AG09319 (cell line): Measurements from ENCODE around the gene DNAJC5.

Source experiments
- DNase-seq: peaks from one replicate; pipeline ENCODE4 v3.0.0-alpha.2; 2010; ENCODE audit warnings: low read depth; ENCODE audit errors: extremely low read depth
- TF ChIP-seq, protein P1 (sequence below): IDR thresholded peaks from 2 replicates; pipeline ENCODE4 v1.5.1; 2011; ENCODE audit warnings: low read depth, mild to moderate bottlenecking, inconsistent platforms, low read length, moderate library complexity

DNAJC5 gene

DNA sequence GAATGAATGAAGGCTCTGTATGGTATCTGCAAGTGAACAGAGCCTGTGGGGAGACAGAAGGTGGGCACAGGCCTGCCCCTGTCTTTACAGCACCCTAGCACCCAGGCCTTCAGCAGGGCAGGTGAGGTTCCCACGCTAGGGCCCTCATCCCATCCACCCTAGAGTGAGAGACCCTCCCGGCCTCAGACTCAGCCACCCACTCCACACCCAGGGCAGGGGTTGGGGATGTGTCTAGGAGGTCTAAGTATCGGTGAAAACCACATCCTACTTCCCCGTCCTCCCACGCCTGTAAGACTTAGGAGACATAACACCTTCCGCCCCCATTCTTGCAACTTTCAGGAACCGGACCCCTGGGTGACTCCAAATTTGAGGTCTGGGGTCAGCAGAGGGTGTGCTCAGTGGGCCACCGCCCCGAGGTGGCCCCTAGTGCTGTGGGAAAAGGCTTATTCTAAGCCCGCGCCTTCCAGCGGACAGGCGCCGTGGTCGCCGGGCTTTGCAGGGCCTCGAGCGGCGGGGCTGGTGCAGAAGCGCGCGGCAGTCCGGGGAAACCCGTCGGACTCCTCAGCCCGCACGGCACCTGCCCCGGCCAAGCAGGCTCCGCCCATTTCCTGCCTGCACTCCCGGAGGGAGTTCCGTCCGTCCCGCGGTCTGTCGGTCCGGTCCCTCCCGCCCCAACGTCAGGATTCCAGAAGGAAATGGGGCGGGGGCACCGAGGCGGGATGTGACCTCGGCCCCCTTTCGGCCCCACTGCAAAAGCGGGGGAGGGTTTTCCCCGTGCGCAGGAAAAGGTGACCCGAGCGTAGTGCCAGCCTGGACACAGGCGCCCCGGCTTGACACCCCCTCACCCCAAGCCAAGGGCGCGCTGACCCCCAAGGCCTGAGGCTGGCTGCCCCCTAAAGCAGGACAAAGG, 83.6 kb downstream of the DNAJC5 start:
- no peak for DNase-seq
- TF ChIP-seq, protein P1, sequence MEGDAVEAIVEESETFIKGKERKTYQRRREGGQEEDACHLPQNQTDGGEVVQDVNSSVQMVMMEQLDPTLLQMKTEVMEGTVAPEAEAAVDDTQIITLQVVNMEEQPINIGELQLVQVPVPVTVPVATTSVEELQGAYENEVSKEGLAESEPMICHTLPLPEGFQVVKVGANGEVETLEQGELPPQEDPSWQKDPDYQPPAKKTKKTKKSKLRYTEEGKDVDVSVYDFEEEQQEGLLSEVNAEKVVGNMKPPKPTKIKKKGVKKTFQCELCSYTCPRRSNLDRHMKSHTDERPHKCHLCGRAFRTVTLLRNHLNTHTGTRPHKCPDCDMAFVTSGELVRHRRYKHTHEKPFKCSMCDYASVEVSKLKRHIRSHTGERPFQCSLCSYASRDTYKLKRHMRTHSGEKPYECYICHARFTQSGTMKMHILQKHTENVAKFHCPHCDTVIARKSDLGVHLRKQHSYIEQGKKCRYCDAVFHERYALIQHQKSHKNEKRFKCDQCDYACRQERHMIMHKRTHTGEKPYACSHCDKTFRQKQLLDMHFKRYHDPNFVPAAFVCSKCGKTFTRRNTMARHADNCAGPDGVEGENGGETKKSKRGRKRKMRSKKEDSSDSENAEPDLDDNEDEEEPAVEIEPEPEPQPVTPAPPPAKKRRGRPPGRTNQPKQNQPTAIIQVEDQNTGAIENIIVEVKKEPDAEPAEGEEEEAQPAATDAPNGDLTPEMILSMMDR = no peak

GRCh38 chr20:63979229-63979556, 84.3 kb downstream of the DNAJC5 start:
- DNase-seq = no peak
- TF ChIP-seq, protein P1 = no peak

DNA sequence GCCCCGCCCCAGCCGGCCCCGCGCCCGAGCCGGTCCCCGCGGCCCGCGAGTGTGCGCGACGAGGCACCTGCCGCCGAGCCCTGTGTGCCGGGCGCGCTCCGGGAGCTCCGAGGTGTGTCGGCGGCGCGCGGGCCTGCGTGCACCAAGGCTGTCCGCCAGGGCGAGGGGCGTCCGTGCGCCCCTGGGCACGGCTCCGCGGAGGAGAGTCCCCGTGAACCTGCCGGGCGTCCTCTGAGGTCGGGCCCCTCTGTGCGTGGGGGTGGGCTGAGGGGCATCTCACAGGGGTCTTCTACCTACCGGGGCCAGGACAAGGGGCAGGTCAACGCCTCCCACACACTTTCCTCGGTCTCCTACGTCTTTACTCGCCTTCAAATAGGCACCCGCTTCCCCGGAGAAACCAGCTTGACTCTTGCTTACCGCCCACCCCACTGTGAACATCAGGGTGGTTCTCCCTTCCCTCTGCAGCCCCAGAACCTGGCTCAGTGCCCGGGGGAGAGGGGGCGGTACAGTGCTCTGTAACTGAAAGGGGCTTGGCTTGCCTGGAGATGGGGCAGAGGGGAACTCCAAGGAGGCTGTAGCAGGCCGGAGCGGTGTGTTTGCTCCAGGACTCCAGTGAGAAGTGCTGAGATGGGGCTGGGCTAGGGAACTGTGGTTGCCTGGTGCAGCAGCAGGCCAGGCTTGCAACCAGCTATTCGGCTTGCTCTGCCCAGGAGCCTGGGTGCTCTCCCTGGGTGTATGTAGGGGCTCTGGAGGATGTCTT, 84.8 kb downstream of the DNAJC5 start, which contains the start of gene SAMD10:
Gene SAMD10 (minus strand): TSS at position 86 of the 760 bp plus-strand sequence. CDS start 175 bp downstream, outside the sequence.
- TF ChIP-seq, protein P1 = no peak
- DNase-seq = no peak

- TF ChIP-seq, protein P1 = no peak
- DNase-seq = no peak
Measured at GRCh38 chr20:63980317-63980805, 85.4 kb downstream of the DNAJC5 start.

GRCh38 chr20:63980806-63981728, 86.1 kb downstream of the DNAJC5 start, which contains the start of gene PRPF6:
Gene PRPF6 (plus strand): TSS chr20:63981132. CDS start chr20:63981246, 114 bp downstream.
- TF ChIP-seq, protein P1 = peak; percentile 98
- peak; percentile 79 for DNase-seq

DNA sequence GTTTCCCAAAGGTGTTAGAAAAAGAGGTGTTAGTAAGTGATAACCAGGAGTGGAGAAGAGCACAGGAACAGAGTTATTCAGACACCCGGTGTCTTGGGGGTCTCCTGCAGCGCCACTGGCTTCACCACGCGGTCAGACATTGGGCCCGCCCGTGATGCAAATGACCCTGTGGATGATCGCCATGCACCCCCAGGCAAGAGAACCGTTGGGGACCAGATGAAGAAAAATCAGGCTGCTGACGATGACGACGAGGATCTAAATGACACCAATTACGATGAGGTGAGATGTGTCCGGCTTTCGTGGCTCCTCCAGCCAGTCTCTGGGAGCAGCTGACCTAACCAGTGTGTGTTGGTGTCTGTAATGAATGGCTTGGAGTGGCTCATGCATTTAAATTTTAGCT, 88.0 kb downstream of the DNAJC5 start:
- TF ChIP-seq, protein P1 = no peak
- no peak for DNase-seq
